Vagina (tissue), 2 donors: ENCODE results near the gene PIP4K2C.
A peak's percentile ranks its signal among the peaks of the same experiment; 100 is the strongest.

Source experiments
- CTCF ChIP-seq, 3 experiments: fragments of 450-650 bp in 2 of 3; fragments of 200-600 bp in 1 of 3; sonication (generic) in 1 of 3; IDR thresholded peaks; one replicate each; pipeline ENCODE4 v1.5.1; 2017 to 2019; ENCODE audit warnings: antibody characterized with exemption in 3 of 3, mild to moderate bottlenecking in 2 of 3, moderate library complexity in 2 of 3
- POLR2A ChIP-seq, 2 donors: fragments of 450-650 bp; IDR thresholded peaks; one replicate each; pipeline ENCODE4 v1.6.1; 2017; ENCODE audit warnings: antibody characterized with exemption in 2 of 2, mild to moderate bottlenecking in 2 of 2, moderate library complexity in 2 of 2

- no peak for TF ChIP-seq CTCF (IDR thresholded peaks at IDR 0.05)
- peak in 1 of 2 donors; percentile 35 for TF ChIP-seq POLR2A (IDR thresholded peaks at IDR 0.05)
Observed at GRCh38 chr12:57590864-57591781, at the start of gene PIP4K2C.
